Measurements from ENCODE around the gene ZC3H12D.

ZC3H12D gene

GRCh38 chr6:149474108-149474935, 10.5 kb downstream of the ZC3H12D start:
- no peaks in the 10 kb centered on the region for H3F3A ChIP-seq (ENCODE audit: low read depth)
- no peaks in the 10 kb centered on the region for H3K27me3 ChIP-seq (ENCODE audit: insufficient read depth, low read length, poor library complexity, severe bottlenecking)
- no peaks in the 10 kb centered on the region for H3K4me1 ChIP-seq (ENCODE audit: insufficient read depth, low read length, poor library complexity, severe bottlenecking)
- no peaks in the 10 kb centered on the region for H3K79me2 ChIP-seq (ENCODE audit: insufficient read depth, low read length)
- H3K4me2 ChIP-seq (ENCODE audit: low read depth, low read length, poor library complexity, severe bottlenecking), result no peak overlapping the region
- H3K9ac ChIP-seq (ENCODE audit: low read depth, low read length, poor library complexity, severe bottlenecking), result no peak overlapping the region
- H4K20me1 ChIP-seq (ENCODE audit: insufficient read depth, low read length, poor library complexity, severe bottlenecking), result no peaks in the 10 kb centered on the region
- H3K4me3 ChIP-seq (ENCODE audit: low read length, poor library complexity, severe bottlenecking), result no peak overlapping the region
- H2AFZ ChIP-seq (ENCODE audit: low read length), result no peak overlapping the region
- H3K9me3 ChIP-seq (ENCODE audit: insufficient read depth, low read depth, low read length), result no peaks in the 10 kb centered on the region
- H3K9me2 ChIP-seq (replicated peaks; ENCODE audit: low read depth, low read length), result no peaks in the 10 kb centered on the region
- no peaks in the 10 kb centered on the region for H3K36me3 ChIP-seq (ENCODE audit: insufficient read depth, low read length)
- no peak for TF ChIP-seq CTCF (conservative IDR thresholded peaks at IDR 0.05; ENCODE audit: low read length)
- no peak for TF ChIP-seq EZH2phosphoT487 (IDR thresholded peaks at IDR 0.05; ENCODE audit: borderline replicate concordance)

GRCh38 chr6:149473080-149474052, 11.4 kb downstream of the ZC3H12D start:
- Histone ChIP-seq H3K27me3 (ENCODE audit: insufficient read depth, low read length, poor library complexity, severe bottlenecking) (no peaks in the 10 kb centered on the region), H3F3A (ENCODE audit: low read depth) (no peaks in the 10 kb centered on the region), H2AFZ (ENCODE audit: low read length) (no peak overlapping the region), H3K36me3 (ENCODE audit: insufficient read depth, low read length) (no peaks in the 10 kb centered on the region), H3K9me2 (replicated peaks; ENCODE audit: low read depth, low read length) (no peaks in the 10 kb centered on the region), H3K9ac (ENCODE audit: low read depth, low read length, poor library complexity, severe bottlenecking) (no peak overlapping the region), H3K79me2 (ENCODE audit: insufficient read depth, low read length) (no peaks in the 10 kb centered on the region), H3K4me2 (ENCODE audit: low read depth, low read length, poor library complexity, severe bottlenecking) (no peak overlapping the region), H4K20me1 (ENCODE audit: insufficient read depth, low read length, poor library complexity, severe bottlenecking) (no peaks in the 10 kb centered on the region), H3K4me1 (ENCODE audit: insufficient read depth, low read length, poor library complexity, severe bottlenecking) (no peaks in the 10 kb centered on the region), H3K4me3 (ENCODE audit: low read length, poor library complexity, severe bottlenecking) (no peak overlapping the region), H3K9me3 (ENCODE audit: insufficient read depth, low read depth, low read length) (no peaks in the 10 kb centered on the region)
- no peak for TF ChIP-seq CTCF (conservative IDR thresholded peaks at IDR 0.05; ENCODE audit: low read length)

GRCh38 chr6:149472241-149472640, 12.6 kb downstream of the ZC3H12D start:
- Histone ChIP-seq H3K9me2 (replicated peaks; ENCODE audit: low read depth, low read length) (no peaks in the 10 kb centered on the region), H3K79me2 (ENCODE audit: insufficient read depth, low read length) (no peaks in the 10 kb centered on the region), H3K4me1 (ENCODE audit: insufficient read depth, low read length, poor library complexity, severe bottlenecking) (no peaks in the 10 kb centered on the region), H2AFZ (ENCODE audit: low read length) (no peak overlapping the region), H3K27me3 (ENCODE audit: insufficient read depth, low read length, poor library complexity, severe bottlenecking) (no peaks in the 10 kb centered on the region), H3K4me3 (ENCODE audit: low read length, poor library complexity, severe bottlenecking) (no peak overlapping the region), H3K9me3 (ENCODE audit: insufficient read depth, low read depth, low read length) (no peaks in the 10 kb centered on the region), H3K9ac (ENCODE audit: low read depth, low read length, poor library complexity, severe bottlenecking) (no peak overlapping the region), H4K20me1 (ENCODE audit: insufficient read depth, low read length, poor library complexity, severe bottlenecking) (no peaks in the 10 kb centered on the region), H3K36me3 (ENCODE audit: insufficient read depth, low read length) (no peaks in the 10 kb centered on the region), H3F3A (ENCODE audit: low read depth) (no peaks in the 10 kb centered on the region), H3K4me2 (ENCODE audit: low read depth, low read length, poor library complexity, severe bottlenecking) (no peak overlapping the region)
- TF ChIP-seq CTCF (conservative IDR thresholded peaks at IDR 0.05; ENCODE audit: low read length) (no peak), EZH2phosphoT487 (IDR thresholded peaks at IDR 0.05; ENCODE audit: borderline replicate concordance) (no peak)
